SH-SY5Y (cell line): ENCODE results near the gene PDF.

ENCODE experiments used
- GATA2 ChIP-seq: IDR thresholded peaks from 2 replicates; pipeline ENCODE4 v1.6.1; 2011; ENCODE audit warnings: mild to moderate bottlenecking, low read depth, low read length
- GATA3 ChIP-seq: IDR thresholded peaks from 2 replicates; pipeline ENCODE4 v1.6.1; 2011; ENCODE audit warnings: low read depth, mild to moderate bottlenecking, low read length, moderate library complexity

GRCh38 chr16:69315486-69316311 is 14.7 kb downstream of the PDF start:
- no peak for TF ChIP-seq GATA2
- no peak for TF ChIP-seq GATA3
